Measurements from ENCODE around the gene IFI27L1. TPM values are rescaled to one million over a fixed set of nuclear protein-coding genes. Genes with fewer than 3 reads are reported as not detected.

IFI27L1 gene
- total RNA-seq, 1 experiment from 2014 or later, result 19.6 TPM

GRCh38 chr14:94043111-94043755 lies 37.9 kb upstream of the IFI27L1 start:
- CTCF ChIA-PET, result no interaction called here
- H3K36me3 ChIP-seq (ENCODE audit: control insufficient read depth, insufficient read depth, low read length), result no peaks in the 10 kb centered on the region; the same call in 1 of the 2 replicates
- intact Hi-C loops (cut with micrococcal nuclease; ENCODE audit: unreplicated experiment), result no loop called here
- TF ChIP-seq POLR2AphosphoS5 (IDR thresholded peaks at IDR 0.05; ENCODE audit: low read depth, low read length) (no peak), REST (IDR thresholded peaks at IDR 0.05; ENCODE audit: insufficient read depth in 1 of 2, low read depth in 2 of 2, low read length in 1 of 2) (no peak), SIN3A (IDR thresholded peaks at IDR 0.05; ENCODE audit: borderline replicate concordance, insufficient read depth, low read depth, low read length) (no peak), TCF7L2 (IDR thresholded peaks at IDR 0.05; ENCODE audit: low read depth, low read length) (no peak), CTCF (IDR thresholded peaks at IDR 0.05) (no peak)
- in situ Hi-C loops (cut with HindIII; ENCODE audit: low pct_unique_long_range_greater_than_20kb, low sequenced_read_pairs), result no loop called here
- H3K4me1 ChIP-seq (ENCODE audit: control insufficient read depth, insufficient read depth, low read length), result no peaks in the 10 kb centered on the region
- no TSS peak for BruUV-seq (replicated peaks)
- no peak overlapping the region for H3K4me3 ChIP-seq (ENCODE audit: low read depth in 2 of 2, low read length in 2 of 2)
- DNase-seq (ENCODE audit: low read depth, low spot score) (no peak), ATAC-seq (no peak; the same call in 1 of the 2 replicates)
- H3K27me3 ChIP-seq (ENCODE audit: control insufficient read depth, insufficient read depth, low read length), result no peaks in the 10 kb centered on the region
- no peaks in the 10 kb centered on the region for H3K9me3 ChIP-seq (ENCODE audit: control insufficient read depth, insufficient read depth, low read depth, low read length)
- no peak overlapping the region for H3K27ac ChIP-seq (ENCODE audit: low read length)
- POLR2A ChIA-PET, result no interaction called here

DNA sequence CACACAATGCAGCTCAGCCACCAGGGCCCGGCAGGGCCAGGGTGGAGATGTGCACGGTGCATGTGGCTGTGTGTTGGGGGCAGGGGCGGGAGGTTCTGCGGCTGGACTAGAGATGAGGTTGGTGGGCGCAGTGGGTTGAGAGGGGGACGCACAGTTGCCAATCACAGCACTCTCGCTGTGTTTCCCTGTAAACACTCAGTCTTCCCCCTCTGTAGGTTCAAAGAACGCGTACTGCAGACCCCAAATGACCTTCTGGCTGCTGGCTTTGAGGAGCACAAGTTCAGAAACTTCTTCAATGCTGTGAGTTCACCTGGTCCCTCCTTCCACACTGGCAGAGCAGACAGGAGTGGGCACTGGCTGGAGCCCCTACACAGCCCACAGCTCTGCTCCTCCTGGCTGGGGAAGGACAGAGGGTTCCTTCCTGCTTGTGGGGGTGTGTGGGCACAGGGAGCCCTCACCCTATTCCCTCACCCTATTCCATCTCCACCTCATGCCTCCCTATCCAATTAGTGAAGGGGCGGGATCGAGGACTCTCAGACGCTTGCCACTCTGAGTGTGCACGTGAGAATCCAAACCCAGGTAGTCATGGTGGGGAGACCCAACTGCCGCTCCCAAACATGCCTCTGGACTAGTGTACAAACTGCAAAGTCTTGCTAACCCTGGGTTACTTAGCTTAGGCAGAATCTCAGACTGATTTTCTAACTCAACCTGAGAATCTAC lies 37.2 kb upstream of the IFI27L1 start:
- ChIA-PET CTCF (no interaction called here), POLR2A (no interaction called here)
- ATAC-seq (0 out of 2 replicates have a peak, but pooled peaks have one; percentile 27), DNase-seq (ENCODE audit: low read depth, low spot score) (no peak)
- H3K36me3 ChIP-seq (ENCODE audit: control insufficient read depth, insufficient read depth, low read length), result no peaks in the 10 kb centered on the region; the same call in 1 of the 2 replicates
- in situ Hi-C loops (cut with HindIII; ENCODE audit: low pct_unique_long_range_greater_than_20kb, low sequenced_read_pairs), result no loop called here
- TF ChIP-seq CTCF (IDR thresholded peaks at IDR 0.05) (no peak), POLR2AphosphoS5 (IDR thresholded peaks at IDR 0.05; ENCODE audit: low read depth, low read length) (no peak), TCF7L2 (IDR thresholded peaks at IDR 0.05; ENCODE audit: low read depth, low read length) (no peak), REST (IDR thresholded peaks at IDR 0.05; ENCODE audit: insufficient read depth in 1 of 2, low read depth in 2 of 2, low read length in 1 of 2) (no peak), SIN3A (IDR thresholded peaks at IDR 0.05; ENCODE audit: borderline replicate concordance, insufficient read depth, low read depth, low read length) (no peak)
- no peaks in the 10 kb centered on the region for H3K4me1 ChIP-seq (ENCODE audit: control insufficient read depth, insufficient read depth, low read length)
- H3K27me3 ChIP-seq (ENCODE audit: control insufficient read depth, insufficient read depth, low read length), result no peaks in the 10 kb centered on the region
- no peaks in the 10 kb centered on the region for H3K9me3 ChIP-seq (ENCODE audit: control insufficient read depth, insufficient read depth, low read depth, low read length)
- intact Hi-C loops (cut with micrococcal nuclease; ENCODE audit: unreplicated experiment), result no loop called here
- BruUV-seq (replicated peaks), result no TSS peak
- H3K4me3 ChIP-seq (ENCODE audit: low read depth in 2 of 2, low read length in 2 of 2), result no peak overlapping the region
- H3K27ac ChIP-seq (ENCODE audit: low read length), result no peak overlapping the region

All from Panc1 (cell line).